Measurements from ENCODE around the gene CAPN8. TPM values are rescaled to one million over a fixed set of nuclear protein-coding genes. Genes with fewer than 3 reads are reported as not detected.

Gene CAPN8
- total RNA-seq, 1 experiment from 2014 or later: 0.54 TPM

GRCh38 chr1:223538981-223539380 is 126.5 kb downstream of the CAPN8 start (continued):
- no peak for TF ChIP-seq CTCF (IDR thresholded peaks at IDR 0.05 in 2 of 3, conservative IDR thresholded peaks at IDR 0.05 in 1 of 3; ENCODE audit: borderline replicate concordance in 1 of 3, insufficient read depth in 1 of 3, low read depth in 2 of 3, low read length in 2 of 3)
- TF ChIP-seq FOSL1 (IDR thresholded peaks at IDR 0.05; ENCODE audit: low read depth): no peak
- TF ChIP-seq EZH2phosphoT487 (IDR thresholded peaks at IDR 0.05; ENCODE audit: borderline replicate concordance): no peak
- TF ChIP-seq SIN3A (IDR thresholded peaks at IDR 0.05; ENCODE audit: low read depth): no peak

- Histone ChIP-seq H3K36me3 (ENCODE audit: control insufficient read depth in 1 of 2, insufficient read depth in 2 of 2, low read length in 2 of 2) (no peaks in the 10 kb centered on the region), H2AFZ (ENCODE audit: low read depth, low read length, poor library complexity, severe bottlenecking) (no peak overlapping the region), H3K9me3 (ENCODE audit: control insufficient read depth in 1 of 2, insufficient read depth in 1 of 2, low read depth in 1 of 2, low read length in 2 of 2) (no peaks in the 10 kb centered on the region), H3K79me2 (ENCODE audit: insufficient read depth, low read length) (no peaks in the 10 kb centered on the region), H3K9ac (ENCODE audit: low read length) (no peak overlapping the region), H3K4me1 (ENCODE audit: control insufficient read depth in 1 of 2, insufficient read depth in 2 of 2, low read length in 2 of 2) (no peaks in the 10 kb centered on the region), H3K9me2 (ENCODE audit: insufficient read depth) (no peaks in the 10 kb centered on the region), H4K20me1 (ENCODE audit: insufficient read depth) (no peaks in the 10 kb centered on the region), H3K27ac (ENCODE audit: low read depth, low read length) (no peak overlapping the region), H3K4me3 (replicated peaks in 1 of 2; ENCODE audit: low read depth in 1 of 2, low read length in 2 of 2) (no peak overlapping the region), H3K4me2 (ENCODE audit: low read length) (no peak overlapping the region), H3K27me3 (ENCODE audit: insufficient read depth, low read length) (peaks cover 9% of the 10 kb centered on the region; the same call in 1 of the 2 replicates)
- POLR2A ChIA-PET: no interaction called here
- intact Hi-C loops (cut with micrococcal nuclease): no loop called here
- CTCF ChIA-PET: no interaction called here
- ATAC-seq: no peak
- TF ChIP-seq RAD21 (IDR thresholded peaks at IDR 0.05; ENCODE audit: low read depth) (no peak), CTCF (IDR thresholded peaks at IDR 0.05 in 2 of 3, conservative IDR thresholded peaks at IDR 0.05 in 1 of 3; ENCODE audit: borderline replicate concordance in 1 of 3, insufficient read depth in 1 of 3, low read depth in 2 of 3, low read length in 2 of 3) (0 out of 6 replicates have a peak, but pooled peaks of 1 of the 3 experiments have one; percentile 11)
- no peak for DNase-seq (ENCODE audit: low read depth, low spot score)
- BruUV-seq (replicated peaks): no TSS peak
- RAD21 ChIA-PET (ENCODE audit: low non-redundant PET in 1 of 2, low total read pairs in 2 of 2, uncharacterized antibody in 2 of 2, unreplicated experiment in 2 of 2): no interaction called here
These were observed 130.2 kb downstream of the CAPN8 start for GRCh38 chr1:223535319-223535718.
